MG63 (cell line): ENCODE data around the gene DEPDC5. TPM values are rescaled to one million over a fixed set of nuclear protein-coding genes. Genes with fewer than 3 reads are reported as not detected.

Experiments
- DNase-seq: peaks from one replicate; pipeline ENCODE4 v3.0.0-alpha.2; 2020
- H3K27me3 ChIP-seq: fragments of 250-450 bp; sonication (Bioruptor Pico); 2 replicates; pipeline ENCODE4 v1.5.1; 2020; ENCODE audit warnings: mild to moderate bottlenecking, moderate library complexity
- H3K36me3 ChIP-seq: fragments of 250-450 bp; sonication (Bioruptor Pico); 2 replicates; pipeline ENCODE4 v1.5.1; 2020; ENCODE audit warnings: mild to moderate bottlenecking, moderate library complexity
- H3K4me3 ChIP-seq: fragments of 250-450 bp; sonication (Bioruptor Pico); 2 replicates; pipeline ENCODE4 v1.5.1; 2020; ENCODE audit warnings: mild to moderate bottlenecking, moderate library complexity
- H3K9me3 ChIP-seq: fragments of 250-450 bp; sonication (Bioruptor Pico); 2 replicates; pipeline ENCODE4 v1.5.1; 2020; ENCODE audit warnings: mild to moderate bottlenecking, moderate library complexity
- total RNA-seq: library from RNA; depleted of rRNA; stranded (reverse); fragments of >200 nt; shearing (Covaris generic); gene quantifications from 2 replicates; pipeline ENCODE4 v1.2.3, GENCODE V29; 2014; ENCODE audit warnings: low replicate concordance

Gene DEPDC5
- total RNA-seq, 1 experiment from 2014 or later: 7.5 TPM

DNA sequence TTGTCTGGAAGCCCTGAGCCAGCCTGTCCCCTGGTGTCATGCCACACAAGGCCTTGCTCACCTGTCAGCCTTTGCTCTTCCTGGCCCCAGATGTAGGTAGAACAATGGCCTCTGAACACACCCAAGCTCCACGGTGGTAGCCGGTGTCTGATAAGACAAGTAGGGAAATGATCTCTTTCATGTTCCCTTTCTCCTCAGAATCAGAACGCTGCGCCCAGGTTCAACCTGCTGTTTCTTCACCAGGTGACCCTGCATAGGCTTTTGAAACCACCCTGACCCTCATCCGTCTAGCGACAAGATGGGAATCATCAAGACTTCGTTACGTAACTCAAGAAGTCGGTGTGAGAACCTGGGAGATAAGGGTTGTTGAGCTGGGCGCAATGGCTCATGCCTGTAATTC is 161.8 kb downstream of the DEPDC5 start:
- no peaks in the 10 kb centered on the region for H3K36me3 ChIP-seq
- no peak for DNase-seq
- H3K9me3 ChIP-seq: no peaks in the 10 kb centered on the region
- no peaks in the 10 kb centered on the region for H3K27me3 ChIP-seq
- H3K4me3 ChIP-seq: no peak overlapping the region

DNA sequence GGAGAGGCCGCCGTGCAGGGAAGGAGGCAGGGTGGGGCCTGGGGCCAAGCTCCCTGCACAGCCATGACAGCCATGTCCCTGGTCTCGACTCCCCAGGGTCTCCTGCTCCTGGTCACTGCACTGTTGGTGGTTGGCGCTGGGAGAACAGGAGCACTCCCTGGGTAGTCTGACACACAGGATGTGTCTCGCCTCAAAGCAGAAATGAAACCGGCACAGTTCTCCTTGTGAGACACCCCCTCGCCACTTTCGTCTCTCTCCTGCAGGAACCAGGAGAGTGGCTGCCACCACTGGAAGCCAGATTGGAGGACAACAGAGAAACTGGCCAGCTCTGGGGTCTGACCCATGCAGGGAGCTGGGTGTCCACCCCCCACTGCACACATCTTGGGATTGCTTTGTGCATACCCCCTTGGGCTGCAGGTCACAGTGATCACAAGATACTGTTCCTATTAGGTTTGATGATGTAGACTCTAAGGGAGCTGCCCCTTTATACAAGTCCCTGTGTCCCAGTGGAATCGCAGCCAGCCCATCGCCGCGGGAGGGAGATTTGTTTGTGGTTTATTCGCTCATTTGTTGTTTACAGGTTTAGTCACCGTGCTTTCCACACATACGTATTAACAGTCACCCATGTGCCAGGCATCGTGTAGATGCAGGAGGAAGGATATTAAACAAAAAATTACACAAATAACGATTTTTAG is 163.6 kb downstream of the DEPDC5 start:
- Histone ChIP-seq H3K27me3 (no peaks in the 10 kb centered on the region), H3K36me3 (no peaks in the 10 kb centered on the region), H3K4me3 (no peak overlapping the region), H3K9me3 (no peaks in the 10 kb centered on the region)
- DNase-seq: no peak

DNA sequence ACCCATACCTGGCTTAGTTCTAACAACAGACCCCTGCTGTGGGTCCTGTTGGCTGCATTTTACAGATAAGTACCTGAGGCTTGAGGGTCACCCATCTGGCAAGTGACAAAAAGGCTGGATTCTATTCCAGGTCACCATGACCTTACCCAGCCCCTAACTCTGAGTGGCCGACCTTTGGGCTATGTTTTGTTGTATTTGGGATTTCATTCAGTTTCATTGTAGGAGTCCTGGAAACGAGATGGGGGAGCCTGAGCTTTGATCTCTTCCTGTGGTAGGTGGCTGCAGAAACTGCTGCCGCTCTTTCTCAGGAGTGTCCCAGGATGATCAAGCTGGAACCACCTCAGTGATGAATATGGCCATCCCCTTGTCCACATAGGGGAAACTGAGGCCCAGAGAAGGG is 165.9 kb downstream of the DEPDC5 start:
- Histone ChIP-seq H3K4me3 (no peak overlapping the region), H3K9me3 (no peaks in the 10 kb centered on the region), H3K27me3 (no peaks in the 10 kb centered on the region), H3K36me3 (no peaks in the 10 kb centered on the region)
- no peak for DNase-seq

DNA sequence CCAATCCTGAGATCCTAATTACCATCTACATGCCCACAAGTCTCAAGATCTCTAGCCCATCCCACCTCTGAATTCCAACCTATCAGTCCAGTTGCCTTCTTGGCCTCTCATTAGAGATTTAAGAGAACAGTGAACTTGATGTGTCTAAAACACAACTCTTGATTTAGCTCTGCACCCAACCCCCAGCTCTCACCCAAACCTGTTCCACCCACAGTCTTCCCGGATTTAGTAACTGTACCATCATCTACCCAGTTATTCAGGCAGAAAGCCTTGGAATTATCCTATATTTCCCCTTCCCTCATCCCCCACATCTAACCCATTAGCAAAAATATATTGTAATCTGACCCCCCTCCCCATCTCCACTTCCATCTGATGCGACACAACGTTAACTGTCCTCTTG is 166.5 kb downstream of the DEPDC5 start:
- Histone ChIP-seq H3K36me3 (no peaks in the 10 kb centered on the region), H3K27me3 (no peaks in the 10 kb centered on the region), H3K4me3 (no peak overlapping the region), H3K9me3 (no peaks in the 10 kb centered on the region)
- DNase-seq: no peak

DNA sequence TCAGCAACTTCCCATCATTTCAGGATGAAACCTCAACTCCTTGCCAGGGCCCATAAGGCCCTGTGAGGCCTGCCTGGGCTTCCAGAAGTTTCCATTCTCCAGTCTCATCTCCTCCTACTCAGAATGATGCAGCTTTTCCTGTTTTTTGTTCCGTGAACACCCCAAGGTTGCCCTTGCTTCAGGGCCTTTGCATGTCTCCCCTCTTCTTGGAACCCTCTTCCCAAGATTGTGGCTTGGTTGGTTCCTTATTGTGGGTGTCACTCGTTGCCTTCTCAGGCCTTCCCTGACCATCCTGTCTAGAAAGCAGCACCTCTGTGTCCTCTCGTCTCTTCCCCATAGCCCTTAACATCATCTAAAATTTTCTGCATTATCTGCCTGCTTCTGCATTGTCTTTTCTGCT is 167.3 kb downstream of the DEPDC5 start:
- H3K9me3 ChIP-seq: no peaks in the 10 kb centered on the region
- H3K36me3 ChIP-seq: no peaks in the 10 kb centered on the region
- DNase-seq: no peak
- H3K27me3 ChIP-seq: no peaks in the 10 kb centered on the region
- no peak overlapping the region for H3K4me3 ChIP-seq

DNA sequence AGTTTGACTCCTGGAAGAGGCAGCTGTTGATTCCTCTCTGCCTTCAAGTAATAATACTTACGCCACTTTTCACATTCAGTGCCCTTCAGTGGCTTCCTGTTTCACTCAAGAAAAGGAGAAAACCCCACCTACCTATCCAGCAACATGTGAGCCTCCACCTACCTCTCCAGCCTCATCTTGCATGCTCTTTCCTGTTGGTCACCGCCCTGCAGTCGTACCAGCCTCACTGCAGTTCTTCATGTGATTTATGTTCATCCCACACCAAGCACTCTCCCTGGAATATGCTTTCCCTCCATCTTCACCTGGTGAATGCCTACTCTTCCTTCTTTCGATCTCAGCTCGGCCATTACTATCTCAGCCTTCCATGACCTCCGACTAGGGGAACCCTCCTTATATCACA is 168.7 kb downstream of the DEPDC5 start:
- DNase-seq: no peak
- Histone ChIP-seq H3K9me3 (no peaks in the 10 kb centered on the region), H3K27me3 (no peaks in the 10 kb centered on the region), H3K36me3 (no peaks in the 10 kb centered on the region), H3K4me3 (no peak overlapping the region)

DNA sequence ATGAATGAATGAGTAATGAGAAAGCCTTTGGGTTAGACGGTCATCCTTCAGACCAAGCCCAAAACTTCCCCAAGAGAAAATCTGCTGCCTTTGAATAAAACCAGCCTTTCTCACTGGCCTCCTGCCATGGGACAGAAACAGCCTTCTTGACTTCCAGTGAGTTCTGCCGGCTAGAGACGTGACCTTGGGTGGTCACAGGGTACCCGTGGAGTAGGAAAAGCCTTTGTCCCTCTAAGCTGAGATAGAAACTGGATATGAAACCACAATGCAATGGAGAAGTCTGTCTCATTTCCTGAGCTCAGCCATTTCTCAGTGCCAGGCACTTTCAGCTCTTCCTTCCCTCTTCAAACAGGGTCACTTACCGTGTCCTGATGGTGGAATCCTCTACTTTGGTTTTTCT is 169.3 kb downstream of the DEPDC5 start:
- H3K4me3 ChIP-seq: no peak overlapping the region
- H3K9me3 ChIP-seq: no peaks in the 10 kb centered on the region
- DNase-seq: no peak
- H3K27me3 ChIP-seq: no peaks in the 10 kb centered on the region
- no peaks in the 10 kb centered on the region for H3K36me3 ChIP-seq

DNA sequence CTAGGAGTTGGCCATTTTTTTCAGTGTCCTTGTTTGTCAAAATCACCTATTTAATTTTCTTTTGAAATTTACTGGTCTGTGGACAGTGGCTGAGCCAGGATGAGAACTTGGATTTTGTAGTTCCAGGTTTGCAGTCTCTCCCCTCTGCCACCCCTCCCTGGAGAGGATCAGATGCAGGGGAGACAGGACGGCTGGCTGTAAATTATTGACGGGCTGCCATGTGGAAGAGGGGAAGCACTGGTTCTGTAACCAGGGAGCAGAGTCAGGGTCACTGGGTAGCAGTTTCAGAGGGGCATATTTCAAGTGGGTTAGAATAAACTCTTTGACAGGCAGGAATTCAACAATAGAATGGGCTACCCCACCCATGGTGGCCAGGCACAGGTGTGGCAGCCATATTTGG is 169.9 kb downstream of the DEPDC5 start:
- H3K27me3 ChIP-seq: no peaks in the 10 kb centered on the region
- DNase-seq: no peak
- no peaks in the 10 kb centered on the region for H3K36me3 ChIP-seq
- no peak overlapping the region for H3K4me3 ChIP-seq
- no peaks in the 10 kb centered on the region for H3K9me3 ChIP-seq

DNA sequence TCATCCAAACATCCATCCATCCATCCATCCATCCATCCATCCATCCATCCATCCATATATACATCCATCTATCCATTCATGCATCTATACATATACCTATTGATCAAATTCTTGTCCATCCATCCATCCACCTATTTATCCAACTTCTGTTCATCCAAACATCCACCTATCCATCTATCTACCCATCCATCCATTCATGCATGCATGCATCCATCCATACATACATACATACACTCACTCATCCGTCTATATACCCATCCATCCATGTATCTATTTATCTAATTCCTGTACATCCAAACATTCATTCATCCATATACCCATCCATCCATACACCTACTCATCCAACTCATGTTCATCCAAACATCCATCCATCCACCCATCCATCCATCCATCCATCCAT is 171.2 kb downstream of the DEPDC5 start:
- no peaks in the 10 kb centered on the region for H3K27me3 ChIP-seq
- no peaks in the 10 kb centered on the region for H3K36me3 ChIP-seq
- H3K9me3 ChIP-seq: no peaks in the 10 kb centered on the region
- DNase-seq: no peak
- H3K4me3 ChIP-seq: no peak overlapping the region

DNA sequence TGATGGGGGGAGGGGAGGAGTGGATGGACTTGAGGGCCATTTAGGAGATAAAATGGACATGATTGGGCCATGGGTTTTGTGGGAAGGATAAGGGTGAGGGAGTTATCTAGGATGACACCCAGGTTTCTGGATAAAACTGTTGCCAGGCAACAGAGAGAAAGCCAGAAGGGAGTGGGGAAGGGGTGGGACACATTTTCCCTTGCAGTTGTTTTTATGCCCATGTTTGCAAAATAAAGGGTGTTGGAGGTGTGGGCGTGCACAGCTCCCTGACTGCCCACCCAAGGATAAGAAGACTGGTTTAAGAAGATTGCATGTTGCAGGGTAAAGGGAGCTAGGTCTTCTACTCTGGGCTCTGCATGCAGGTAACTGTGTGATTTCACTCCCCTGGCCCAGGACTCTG is 172.2 kb downstream of the DEPDC5 start:
- Histone ChIP-seq H3K27me3 (no peaks in the 10 kb centered on the region), H3K4me3 (no peak overlapping the region), H3K36me3 (no peaks in the 10 kb centered on the region), H3K9me3 (no peaks in the 10 kb centered on the region)
- DNase-seq: no peak

DNA sequence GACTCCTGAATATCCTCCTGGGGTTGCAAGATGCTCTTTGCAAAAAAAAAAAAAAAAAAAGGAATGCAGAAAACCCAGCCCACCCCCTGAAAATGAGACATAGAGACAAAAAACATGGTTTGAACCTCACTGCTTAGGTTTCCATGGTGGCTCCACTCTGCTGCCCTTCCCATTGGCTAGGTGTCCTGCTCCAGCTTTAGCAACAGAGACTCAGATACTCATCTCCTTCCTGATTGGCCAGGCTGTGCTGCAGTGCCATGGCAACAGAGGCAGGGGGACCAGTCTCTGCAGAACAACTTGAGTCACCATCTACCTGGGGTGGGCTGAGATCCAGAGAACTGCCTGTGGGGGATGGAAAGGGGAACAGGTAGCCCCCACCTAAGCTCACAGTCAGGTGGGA is 173.2 kb downstream of the DEPDC5 start:
- no peaks in the 10 kb centered on the region for H3K9me3 ChIP-seq
- no peak for DNase-seq
- H3K27me3 ChIP-seq: no peaks in the 10 kb centered on the region
- H3K36me3 ChIP-seq: no peaks in the 10 kb centered on the region
- no peak overlapping the region for H3K4me3 ChIP-seq

DNA sequence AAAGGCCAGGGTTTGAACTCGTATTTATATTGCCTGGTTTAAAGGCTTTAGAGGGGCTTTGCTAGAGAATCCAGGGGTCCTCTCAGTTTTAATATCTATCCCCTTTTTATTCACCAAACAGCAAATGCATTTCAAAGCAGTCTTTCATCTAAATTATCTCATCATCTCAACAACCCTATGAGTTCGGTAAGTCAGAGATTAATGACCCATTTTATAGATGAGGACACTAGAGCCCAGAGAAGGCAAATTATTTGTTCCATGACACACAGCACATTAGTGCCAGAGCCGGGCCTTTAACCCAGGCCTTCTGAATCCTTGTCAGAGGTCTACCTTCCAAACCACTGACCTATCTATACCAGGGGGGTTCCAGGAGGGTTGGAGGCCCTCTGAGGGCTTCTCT is 173.7 kb downstream of the DEPDC5 start:
- no peak for DNase-seq
- Histone ChIP-seq H3K27me3 (no peaks in the 10 kb centered on the region), H3K4me3 (no peak overlapping the region), H3K9me3 (no peaks in the 10 kb centered on the region), H3K36me3 (no peaks in the 10 kb centered on the region)

DNA sequence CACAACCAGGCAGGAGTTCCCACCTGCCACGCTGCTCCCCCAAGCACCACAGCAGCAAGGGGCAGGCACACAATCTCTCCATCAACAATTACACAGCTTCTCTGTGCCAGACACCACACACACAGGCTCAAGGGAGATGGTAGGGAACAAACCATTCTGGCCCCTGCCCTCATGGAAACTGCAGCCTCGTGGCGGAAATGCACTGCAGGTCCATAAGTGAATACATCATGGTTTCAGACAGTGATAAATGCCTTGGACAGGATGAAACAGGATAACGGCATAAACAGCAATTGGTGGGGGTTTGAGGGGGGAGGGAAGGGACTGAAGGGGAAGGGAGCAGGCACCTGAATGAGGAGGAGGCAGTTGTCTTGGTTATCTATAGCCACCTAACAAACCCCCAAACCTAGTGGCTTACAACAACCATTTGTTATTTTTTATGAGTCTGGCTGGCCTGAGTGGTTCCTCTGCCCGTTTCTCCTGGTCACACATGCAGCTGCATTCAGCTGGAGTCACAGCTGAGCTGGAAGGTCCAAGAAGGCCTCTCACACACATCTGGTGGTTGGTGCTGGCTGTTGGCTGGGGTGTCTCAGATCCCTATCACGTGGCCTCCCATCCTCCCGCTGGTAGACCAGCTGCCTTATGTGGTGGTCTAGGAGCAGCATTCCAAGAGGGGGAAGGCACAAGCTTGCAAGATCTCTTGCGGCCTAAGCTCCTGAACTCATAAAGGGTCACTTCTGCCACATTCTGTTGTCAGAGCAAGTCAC is 175.5 kb downstream of the DEPDC5 start:
- DNase-seq: no peak
- H3K36me3 ChIP-seq: no peaks in the 10 kb centered on the region
- no peak overlapping the region for H3K4me3 ChIP-seq
- no peaks in the 10 kb centered on the region for H3K9me3 ChIP-seq
- no peaks in the 10 kb centered on the region for H3K27me3 ChIP-seq

DNA sequence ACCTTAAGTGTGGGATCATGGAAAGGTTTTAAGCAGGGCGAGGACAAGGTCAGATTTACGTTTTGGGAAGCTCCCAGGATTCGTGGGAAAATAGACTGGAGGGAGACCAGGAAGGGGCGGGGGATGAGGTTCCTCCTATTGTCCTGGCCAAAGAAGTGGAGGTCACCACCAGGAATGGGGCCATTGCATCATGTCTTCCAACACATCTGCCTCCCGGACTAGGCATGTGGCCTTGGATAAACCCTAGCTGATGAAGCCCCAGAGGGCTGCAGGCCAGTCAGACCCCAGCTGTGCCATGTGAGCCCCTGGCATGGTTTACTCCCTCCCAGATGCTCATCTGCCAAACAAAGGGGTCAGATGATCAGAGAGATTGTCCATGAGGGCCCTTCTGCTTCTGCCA is 179.0 kb downstream of the DEPDC5 start:
- DNase-seq: no peak
- Histone ChIP-seq H3K27me3 (no peaks in the 10 kb centered on the region), H3K4me3 (no peak overlapping the region), H3K36me3 (no peaks in the 10 kb centered on the region), H3K9me3 (no peaks in the 10 kb centered on the region)

DNA sequence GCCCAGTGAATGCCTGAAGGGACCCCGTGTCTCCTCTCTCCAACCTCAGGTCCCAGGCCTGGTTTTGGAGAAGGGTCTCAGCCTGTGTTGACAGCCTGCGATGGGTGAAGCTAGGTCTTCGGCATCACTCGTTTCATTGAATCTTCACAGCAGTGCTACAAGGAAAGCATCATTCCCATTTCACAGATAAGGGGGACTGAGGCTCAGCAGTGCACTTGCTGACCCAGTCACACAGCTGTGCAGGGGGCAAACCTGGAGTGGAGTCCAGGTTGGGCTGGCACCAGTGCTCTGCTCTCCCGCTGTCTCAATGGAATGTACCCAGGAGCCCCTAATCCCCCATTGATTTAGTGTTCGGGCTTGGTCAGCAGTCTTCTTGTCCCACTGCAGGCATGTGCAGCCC is 179.6 kb downstream of the DEPDC5 start:
- Histone ChIP-seq H3K27me3 (no peaks in the 10 kb centered on the region), H3K4me3 (no peak overlapping the region), H3K36me3 (no peaks in the 10 kb centered on the region), H3K9me3 (no peaks in the 10 kb centered on the region)
- DNase-seq: no peak

DNA sequence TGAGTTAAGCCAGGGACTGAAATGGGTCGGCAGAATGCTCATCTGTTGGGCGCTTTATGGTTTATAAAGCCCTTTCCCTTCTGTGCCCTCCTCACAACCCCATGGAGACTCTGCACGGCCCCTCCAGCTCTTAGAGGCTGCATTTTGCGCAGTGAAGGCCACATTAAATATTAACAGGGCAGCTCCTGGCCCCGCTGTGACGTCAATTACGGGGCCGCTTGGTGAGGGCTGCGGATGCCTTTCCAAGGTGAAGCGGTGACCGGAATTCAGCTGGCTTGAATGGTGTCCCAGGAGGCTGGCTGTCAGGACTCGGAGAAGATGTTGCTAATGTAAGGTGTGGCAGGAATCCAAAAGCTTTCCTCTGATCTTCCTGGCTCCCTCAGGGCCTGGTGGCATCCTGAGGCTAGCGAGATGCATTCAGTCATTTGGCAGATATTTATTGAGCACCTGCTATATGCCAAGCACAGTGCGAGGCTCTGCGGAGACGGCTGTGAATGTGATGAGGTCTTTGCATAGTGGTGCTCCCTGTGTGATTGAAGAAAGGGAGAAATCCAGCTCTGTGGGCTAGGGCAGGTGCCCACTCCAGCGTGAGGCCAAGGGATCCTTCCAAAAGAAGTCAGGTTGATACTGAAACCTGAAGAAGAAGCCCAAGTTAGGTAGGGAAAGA is 180.1 kb downstream of the DEPDC5 start:
- H3K4me3 ChIP-seq: no peak overlapping the region
- no peak for DNase-seq
- H3K36me3 ChIP-seq: no peaks in the 10 kb centered on the region
- H3K27me3 ChIP-seq: no peaks in the 10 kb centered on the region
- H3K9me3 ChIP-seq: no peaks in the 10 kb centered on the region

DNA sequence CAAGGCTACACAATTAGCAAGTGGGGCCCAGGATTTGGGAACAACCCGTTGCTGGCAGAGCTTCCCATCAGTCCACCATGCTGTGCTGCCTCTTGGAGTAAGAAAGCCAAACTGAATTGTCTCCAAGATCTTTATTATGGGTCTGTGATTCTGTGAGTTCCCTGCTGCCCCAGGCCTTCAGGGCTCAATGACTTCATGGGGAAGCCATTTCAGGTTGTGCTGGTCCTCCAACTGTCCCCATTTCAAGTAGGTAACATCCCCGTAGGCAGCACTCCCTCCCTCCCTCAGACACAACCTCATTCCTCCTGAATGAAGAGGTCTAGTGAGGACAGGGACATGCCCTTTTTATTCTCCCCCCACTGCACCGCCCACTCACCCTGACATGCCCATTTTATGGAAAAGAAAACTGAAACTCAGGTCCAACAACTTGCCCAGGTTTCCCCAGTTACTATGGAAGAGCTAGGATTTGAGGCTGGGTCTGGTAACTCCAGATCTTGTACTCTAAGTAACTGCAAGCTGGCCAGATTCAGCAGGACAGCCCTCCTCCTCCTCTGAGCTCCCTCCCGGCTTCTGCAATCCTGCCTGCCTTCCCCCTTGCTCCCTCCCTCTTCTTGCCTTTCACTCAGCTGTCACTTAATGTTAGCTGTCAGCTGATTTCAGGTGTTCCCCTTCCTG is 182.3 kb downstream of the DEPDC5 start:
- no peaks in the 10 kb centered on the region for H3K27me3 ChIP-seq
- DNase-seq: no peak
- no peak overlapping the region for H3K4me3 ChIP-seq
- H3K9me3 ChIP-seq: no peaks in the 10 kb centered on the region
- no peaks in the 10 kb centered on the region for H3K36me3 ChIP-seq
